Esophagus (tissue), 2 donors: ENCODE results near the gene TBC1D28. TPM values are rescaled to one million over a fixed set of nuclear protein-coding genes. Genes with fewer than 3 reads are reported as not detected.
A peak's percentile ranks its signal among the peaks of the same experiment; 100 is the strongest.
"Not testable (repeated sequence)": the region's sequence is repeated elsewhere in the genome, so short reads cannot be mapped to it uniquely, and the experiment has no call there.

Experiments
- H3K27ac ChIP-seq, 2 donors: one replicate each; pipeline ENCODE4 v1.5.1; 2013; ENCODE audit warnings: low read depth in 2 of 2, mild to moderate bottlenecking in 2 of 2, inconsistent platforms in 1 of 2, low read length in 1 of 2, moderate library complexity in 1 of 2
- H3K27me3 ChIP-seq, 2 donors: one replicate each; pipeline ENCODE4 v1.6.1; 2013; ENCODE audit warnings: low read length in 2 of 2, control low read depth in 1 of 2, mild to moderate bottlenecking in 1 of 2; ENCODE audit not compliant: insufficient read depth in 2 of 2, control insufficient read depth in 1 of 2
- H3K36me3 ChIP-seq, 2 donors: one replicate each; pipeline ENCODE4 v1.6.1; 2013; ENCODE audit warnings: low read length in 1 of 2; ENCODE audit not compliant: control insufficient read depth in 2 of 2, insufficient read depth in 2 of 2
- H3K4me1 ChIP-seq, 2 donors: one replicate each; pipeline ENCODE4 v1.6.1; 2013; ENCODE audit warnings: low read length in 1 of 2; ENCODE audit not compliant: control insufficient read depth in 2 of 2, insufficient read depth in 2 of 2
- H3K4me3 ChIP-seq, 2 donors: one replicate each; pipeline ENCODE4 v1.5.1; 2013; ENCODE audit warnings: low read length in 2 of 2, mild to moderate bottlenecking in 2 of 2, low read depth in 1 of 2, moderate library complexity in 1 of 2
- H3K9me3 ChIP-seq, 2 donors: one replicate each; pipeline ENCODE4 v1.6.1; 2013; ENCODE audit warnings: mild to moderate bottlenecking in 2 of 2, low read depth in 1 of 2, low read length in 1 of 2, moderate library complexity in 1 of 2; ENCODE audit not compliant: control insufficient read depth in 2 of 2, insufficient read depth in 1 of 2
- WGBS, 2 donors: extraction: QIAGEN DNeasy Blood & Tissue Kit; methylation state at CpG; one replicate each; pipeline ENCODE4 v1.1.7; 2013; 5-methylcytosine and 5-hydroxymethylcytosine counted together
- polyA plus RNA-seq, 2 donors: library from polyadenylated mRNA; stranded (reverse); fragments of 200-250 nt; gene quantifications; one replicate each; pipeline ENCODE4 v1.2.3, GENCODE V29; 2013
- donor health status: healthy with polysubstance abuse.
- donor health status: Bipolar disorder and iron deficiency.

Gene TBC1D28
- polyA plus RNA-seq, 2 donors, result not detected

DNA sequence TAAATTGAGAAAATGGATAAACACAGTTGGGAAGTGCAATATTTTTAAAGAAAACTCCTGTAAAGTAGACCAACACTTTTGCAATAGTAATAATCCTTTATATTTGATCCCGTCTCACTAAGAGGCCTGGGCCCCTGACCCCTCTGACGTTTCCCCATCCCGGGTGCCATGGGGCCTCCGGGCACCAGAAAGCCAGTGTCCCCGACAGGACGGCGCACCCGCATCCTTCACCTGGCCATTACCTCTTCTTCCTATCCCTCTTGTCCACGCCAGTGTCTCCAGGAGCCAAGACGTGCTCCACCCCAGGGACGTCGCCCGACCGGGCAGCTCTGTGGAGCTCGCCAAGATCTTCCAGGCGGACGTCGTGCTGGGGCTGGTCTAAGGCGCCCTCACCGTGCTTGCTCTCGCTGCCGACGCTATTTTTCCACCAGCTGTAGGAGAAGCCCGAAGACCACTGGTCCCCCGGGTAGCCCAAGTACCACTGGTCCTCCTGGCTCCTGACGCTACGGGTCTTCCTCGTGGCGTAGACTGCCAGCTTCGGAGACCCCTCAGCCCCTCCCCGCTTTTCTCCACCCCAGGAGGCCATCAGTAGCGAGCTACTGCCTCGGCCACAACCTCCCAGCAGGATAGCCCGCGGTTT is 19.2 kb downstream of the TBC1D28 start:
- 39 to 40% methylated on average over 12 to 20 of the region's 35 CpGs for WGBS, 2 donors
- not testable (repeated sequence) for H3K9me3 ChIP-seq, H3K36me3 ChIP-seq, H3K27me3 ChIP-seq, H3K4me1 ChIP-seq
- H3K4me3 ChIP-seq, result peak overlapping the region; percentile 17 to 47
- H3K27ac ChIP-seq, result peak overlapping the region in 1 of 2 donors; percentile 64

GRCh38 chr17:18617613-18618012 is 26.6 kb downstream of the TBC1D28 start:
- H3K9me3 ChIP-seq, H3K4me1 ChIP-seq, H3K27me3 ChIP-seq, H3K4me3 ChIP-seq, H3K36me3 ChIP-seq, H3K27ac ChIP-seq: not testable (repeated sequence)
- 56% methylated on average over 1 of the region's 2 CpGs for WGBS, 2 donors

- not testable (repeated sequence) for H3K4me3 ChIP-seq
Measured at GRCh38 chr17:18613016-18613415, 31.2 kb downstream of the TBC1D28 start.

DNA sequence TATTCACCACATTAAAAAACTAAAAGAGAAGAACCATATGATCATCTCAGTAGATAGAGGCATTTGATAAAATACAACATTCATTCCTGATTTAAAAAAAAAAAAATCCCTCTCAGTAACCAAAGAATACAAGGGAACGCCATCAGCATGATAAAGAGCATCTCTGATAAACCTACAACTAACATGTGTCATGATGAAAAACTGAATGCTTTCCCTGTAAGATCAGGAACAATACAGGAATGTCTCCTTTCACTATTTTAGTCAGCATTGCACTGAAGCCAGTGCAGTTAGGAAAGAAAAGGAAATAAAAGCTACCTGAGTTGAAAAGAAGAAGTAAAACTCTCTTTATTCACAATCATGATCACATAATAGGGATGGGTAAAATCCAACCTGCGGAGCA is 51.1 kb downstream of the TBC1D28 start:
- H3K4me3 ChIP-seq, H3K36me3 ChIP-seq, H3K27ac ChIP-seq, H3K9me3 ChIP-seq, H3K4me1 ChIP-seq, H3K27me3 ChIP-seq: not testable (repeated sequence)
- 71 to 88% methylated on average over 2 of the region's 2 CpGs for WGBS, 2 donors

More at GRCh38 chr17:18613016-18613415, 31.2 kb downstream of the TBC1D28 start:
- not testable (repeated sequence) for H3K36me3 ChIP-seq, H3K9me3 ChIP-seq, H3K27me3 ChIP-seq, H3K27ac ChIP-seq, H3K4me1 ChIP-seq

Other genes starting within 250 kb of the TBC1D28 start
- 10 to 100 TPM; 13.4 to 28.2 TPM for gene LGALS9C, start 167.6 kb downstream of the TBC1D28 start, polyA plus RNA-seq
- under 1 TPM; 0.28 to 0.33 TPM for gene FOXO3B, start 37.9 kb upstream of the TBC1D28 start, polyA plus RNA-seq
- gene FBXW10, start 99.7 kb upstream of the TBC1D28 start, polyA plus RNA-seq, result under 1 TPM; 0.16 to 0.39 TPM
- 10 to 100 TPM; 44.5 to 53.2 TPM for gene TVP23B, start 136.8 kb upstream of the TBC1D28 start, polyA plus RNA-seq
- gene PRPSAP2, start 213.7 kb upstream of the TBC1D28 start, polyA plus RNA-seq, result 10 to 100 TPM; 14.7 to 20.3 TPM